ENCODE results near the gene OSCAR. TPM values are rescaled to one million over a fixed set of nuclear protein-coding genes. Genes with fewer than 3 reads are reported as not detected.

Gene OSCAR
- polyA plus RNA-seq, 1 experiment = 0.66 TPM

DNA sequence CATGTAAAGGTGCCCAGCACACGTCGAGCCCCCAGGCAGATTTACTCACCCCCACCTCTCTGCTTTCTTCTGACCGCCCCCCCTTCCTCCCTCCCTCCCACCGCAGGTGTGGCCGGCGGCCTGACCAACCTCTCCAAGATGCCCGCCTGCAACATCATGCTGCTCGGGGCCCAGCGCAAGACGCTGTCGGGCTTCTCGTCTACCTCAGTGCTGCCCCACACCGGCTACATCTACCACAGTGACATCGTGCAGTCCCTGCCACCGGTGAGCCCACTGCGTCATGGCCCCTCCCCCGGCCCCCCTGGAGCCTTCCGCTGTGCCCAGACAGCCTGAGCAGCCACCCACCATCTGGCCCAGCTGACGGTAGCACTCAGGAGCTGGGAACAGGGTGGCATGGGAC, 23.8 kb upstream of the OSCAR start:
- POLR2A ChIA-PET = interaction anchor here (0.6 kb wide), 1 partner anchor 27 kb away, joined by 5 read pairs; no protein-coding TSS in a partner anchor
- CTCF ChIA-PET = no interaction called here
- peaks cover 41% of the 10 kb centered on the region for H3K36me3 ChIP-seq (ENCODE audit: control insufficient read depth, insufficient read depth, low read length)

DNA sequence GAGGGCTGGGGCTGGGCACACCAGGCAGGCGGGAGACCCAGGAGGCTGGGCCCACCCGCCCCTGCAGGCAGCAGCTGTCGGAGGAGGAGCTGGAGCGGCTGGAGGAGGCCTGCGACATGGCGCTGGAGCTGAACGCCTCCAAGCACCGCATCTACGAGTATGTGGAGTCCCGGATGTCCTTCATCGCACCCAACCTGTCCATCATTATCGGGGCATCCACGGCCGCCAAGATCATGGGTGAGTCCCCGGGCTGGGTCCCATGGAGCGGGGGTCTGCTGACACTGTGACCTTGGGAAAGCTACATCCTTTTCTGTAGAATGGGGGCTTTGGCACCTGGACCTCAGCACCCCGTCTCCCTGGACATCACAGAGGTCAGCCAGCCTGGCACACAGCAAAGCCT, 23.1 kb upstream of the OSCAR start:
- CTCF ChIA-PET = no interaction called here
- POLR2A ChIA-PET = interaction anchor here (0.6 kb wide), 2 partner anchors 26 to 250 kb away, joined by 3 to 5 read pairs; no protein-coding TSS in a partner anchor
- H3K36me3 ChIP-seq (ENCODE audit: control insufficient read depth, insufficient read depth, low read length) = peaks cover 36% of the 10 kb centered on the region

More for the DNA sequence above, 23.8 kb upstream of the OSCAR start:
- DNase-seq (ENCODE audit: low read depth) = no peak
- Histone ChIP-seq H3K27me3 (ENCODE audit: control insufficient read depth, insufficient read depth, low read length) (no peaks in the 10 kb centered on the region), H3K4me3 (ENCODE audit: low read depth, low read length) (no peak overlapping the region)
- TF ChIP-seq, protein P1, sequence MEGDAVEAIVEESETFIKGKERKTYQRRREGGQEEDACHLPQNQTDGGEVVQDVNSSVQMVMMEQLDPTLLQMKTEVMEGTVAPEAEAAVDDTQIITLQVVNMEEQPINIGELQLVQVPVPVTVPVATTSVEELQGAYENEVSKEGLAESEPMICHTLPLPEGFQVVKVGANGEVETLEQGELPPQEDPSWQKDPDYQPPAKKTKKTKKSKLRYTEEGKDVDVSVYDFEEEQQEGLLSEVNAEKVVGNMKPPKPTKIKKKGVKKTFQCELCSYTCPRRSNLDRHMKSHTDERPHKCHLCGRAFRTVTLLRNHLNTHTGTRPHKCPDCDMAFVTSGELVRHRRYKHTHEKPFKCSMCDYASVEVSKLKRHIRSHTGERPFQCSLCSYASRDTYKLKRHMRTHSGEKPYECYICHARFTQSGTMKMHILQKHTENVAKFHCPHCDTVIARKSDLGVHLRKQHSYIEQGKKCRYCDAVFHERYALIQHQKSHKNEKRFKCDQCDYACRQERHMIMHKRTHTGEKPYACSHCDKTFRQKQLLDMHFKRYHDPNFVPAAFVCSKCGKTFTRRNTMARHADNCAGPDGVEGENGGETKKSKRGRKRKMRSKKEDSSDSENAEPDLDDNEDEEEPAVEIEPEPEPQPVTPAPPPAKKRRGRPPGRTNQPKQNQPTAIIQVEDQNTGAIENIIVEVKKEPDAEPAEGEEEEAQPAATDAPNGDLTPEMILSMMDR (IDR thresholded peaks at IDR 0.05; ENCODE audit: insufficient read depth, low read depth, low read length) = no peak

DNA sequence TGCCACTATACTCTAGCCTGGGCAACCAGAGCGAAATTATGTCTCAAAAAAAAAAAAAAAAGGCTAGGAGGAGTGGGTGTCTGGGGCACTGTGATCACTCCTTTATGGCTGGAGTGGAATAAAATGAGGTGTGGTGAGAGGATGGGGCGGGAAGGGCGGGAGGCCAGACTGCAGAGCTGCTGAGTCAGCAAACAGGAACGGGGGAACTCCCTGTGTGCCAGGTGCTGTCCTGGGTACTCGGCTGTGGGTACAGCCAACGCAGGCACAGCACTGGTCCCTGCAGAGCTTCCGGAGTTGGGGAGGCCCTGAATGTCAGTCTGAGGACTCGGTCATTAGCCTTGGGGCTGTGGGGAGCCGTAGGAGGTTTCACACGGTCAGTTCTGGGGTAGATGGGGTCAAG, 20.7 kb upstream of the OSCAR start:
- CTCF ChIA-PET = no interaction called here
- H3K27me3 ChIP-seq (ENCODE audit: control insufficient read depth, insufficient read depth, low read length) = no peaks in the 10 kb centered on the region
- POLR2A ChIA-PET = no interaction called here
- peaks cover 34% of the 10 kb centered on the region for H3K36me3 ChIP-seq (ENCODE audit: control insufficient read depth, insufficient read depth, low read length)
- DNase-seq (ENCODE audit: low read depth) = no peak
- H3K4me3 ChIP-seq (ENCODE audit: low read depth, low read length) = no peak overlapping the region
- TF ChIP-seq, protein P1 (IDR thresholded peaks at IDR 0.05; ENCODE audit: insufficient read depth, low read depth, low read length) = no peak

More for the DNA sequence above, 23.1 kb upstream of the OSCAR start:
- H3K27me3 ChIP-seq (ENCODE audit: control insufficient read depth, insufficient read depth, low read length) = no peaks in the 10 kb centered on the region
- no peak overlapping the region for H3K4me3 ChIP-seq (ENCODE audit: low read depth, low read length)
- TF ChIP-seq, protein P1 (IDR thresholded peaks at IDR 0.05; ENCODE audit: insufficient read depth, low read depth, low read length) = no peak
- no peak for DNase-seq (ENCODE audit: low read depth)

DNA sequence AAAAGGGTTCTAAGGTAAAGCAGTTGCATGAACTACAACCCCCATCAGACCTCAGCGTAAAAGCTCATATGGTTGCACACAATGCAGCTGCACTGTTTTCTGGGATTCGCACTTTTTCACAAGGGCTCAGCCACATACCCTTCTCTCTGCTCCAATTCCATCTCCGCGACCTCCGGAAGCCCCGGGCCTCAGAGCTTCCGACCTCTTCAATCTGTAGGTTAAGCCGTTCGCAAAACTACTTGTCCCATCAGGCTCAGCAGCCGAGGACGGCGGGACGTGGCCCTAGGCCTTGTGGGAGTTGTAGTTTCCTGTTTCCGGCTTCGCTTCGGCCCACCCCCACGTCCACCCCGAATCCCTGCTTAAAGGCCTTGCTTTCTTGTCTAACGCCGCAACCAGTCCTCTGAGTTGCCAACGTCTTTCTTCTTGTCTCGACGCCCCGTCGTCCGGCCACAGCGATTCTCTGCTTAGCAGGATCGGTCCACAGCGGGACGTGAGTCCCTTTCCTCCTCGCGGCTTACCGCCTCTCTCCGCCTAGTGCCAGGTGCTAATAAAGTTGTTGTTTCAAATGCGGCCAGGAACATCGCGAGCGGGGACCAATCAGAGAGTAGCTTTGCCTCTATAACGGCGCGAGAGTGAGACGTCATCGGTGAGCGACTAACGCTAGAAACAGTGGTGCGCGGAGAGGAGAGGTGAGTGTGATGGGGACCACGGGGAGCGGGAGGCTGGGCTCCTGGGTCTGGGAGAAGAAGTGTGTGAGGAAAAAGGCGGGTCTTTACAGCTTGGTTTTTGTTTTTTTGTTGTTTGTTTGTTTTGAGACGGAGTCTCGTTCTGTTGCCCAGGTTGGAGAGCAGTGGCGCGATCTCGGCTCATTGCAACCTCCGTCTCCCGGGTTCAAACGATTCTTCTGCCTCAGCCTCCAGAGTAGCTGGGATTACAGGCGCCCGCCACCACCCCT, 14.8 kb upstream of the OSCAR start, which contains the start of the genes PRPF31 and TFPT:
TSS of gene PRPF31 (plus strand) at position 646 of the 955 bp plus-strand sequence. CDS start 2,525 bp downstream, outside the sequence.
TSS of gene TFPT (minus strand) at position 549 of the 955 bp plus-strand sequence. CDS start at position 161, 388 bp downstream.
- POLR2A ChIA-PET = interaction anchor here (1.4 kb wide), 1 partner anchor 22 kb away, joined by 7 read pairs; the partner anchor contains the start of gene CNOT3
- TF ChIP-seq, protein P1 (IDR thresholded peaks at IDR 0.05; ENCODE audit: insufficient read depth, low read depth, low read length) = no peak

More for the DNA sequence above, 14.8 kb upstream of the OSCAR start, which contains the start of the genes PRPF31 and TFPT:
- DNase-seq (ENCODE audit: low read depth) = peak; percentile 77
- peak within 1 kb of the TSS; percentile 67 for H3K4me3 ChIP-seq (ENCODE audit: low read depth, low read length)
- no peaks in the 10 kb centered on the region for H3K27me3 ChIP-seq (ENCODE audit: control insufficient read depth, insufficient read depth, low read length)
- CTCF ChIA-PET = interaction anchor here (0.7 to 1.4 kb wide), 2 partner anchors 17 to 18 kb away, joined by 3 to 4 read pairs; no protein-coding TSS in a partner anchor
- H3K36me3 ChIP-seq (ENCODE audit: control insufficient read depth, insufficient read depth, low read length) = peaks cover 11% of the 10 kb centered on the region
